Measurements from ENCODE around the gene NAALADL2. TPM values are rescaled to one million over a fixed set of nuclear protein-coding genes. Genes with fewer than 3 reads are reported as not detected.

NAALADL2 gene
- total RNA-seq, 6 donors from 2014 or later, result 4.4 to 12.6 (median 6.3) TPM

GRCh38 chr3:174863488-174863887 is 4.4 kb downstream of the NAALADL2 start:
- ATAC-seq (ENCODE audit: low FRiP score in 2 of 2), result no peak
- Histone ChIP-seq H3K27ac (no peak overlapping the region), H3K4me3 (no peak overlapping the region), H3K36me3 (no peaks in the 10 kb centered on the region), H3K9me3 (no peaks in the 10 kb centered on the region), H3K27me3 (no peaks in the 10 kb centered on the region), H3K4me1 (peaks cover 0 to 3% (median 0%) of the 10 kb centered on the region in 4 donors)
- no peak for DNase-seq
- TF ChIP-seq EP300 (IDR thresholded peaks at IDR 0.05) (no peak), CTCF (IDR thresholded peaks at IDR 0.05) (no peak), POLR2AphosphoS5 (IDR thresholded peaks at IDR 0.05) (no peak), POLR2A (IDR thresholded peaks at IDR 0.05) (no peak)

- Histone ChIP-seq H3K36me3 (no peaks in the 10 kb centered on the region), H3K4me3 (no peak overlapping the region), H3K4me1 (peaks cover 0 to 3% (median 0%) of the 10 kb centered on the region in 4 donors), H3K27me3 (no peaks in the 10 kb centered on the region), H3K27ac (no peak overlapping the region), H3K9me3 (no peaks in the 10 kb centered on the region)
- WGBS, 2 donors, result 51 to 59% methylated on average over 7 of the region's 7 CpGs
- DNase-seq, result no peak
- peak in 1 of 2 donors; percentile 53 for ATAC-seq (ENCODE audit: low FRiP score in 2 of 2)
- TF ChIP-seq POLR2AphosphoS5 (IDR thresholded peaks at IDR 0.05) (no peak), POLR2A (IDR thresholded peaks at IDR 0.05) (no peak), CTCF (IDR thresholded peaks at IDR 0.05) (no peak), EP300 (IDR thresholded peaks at IDR 0.05) (no peak)
Measured at GRCh38 chr3:174869448-174869847, 10.3 kb downstream of the NAALADL2 start.

- TF ChIP-seq POLR2AphosphoS5 (IDR thresholded peaks at IDR 0.05) (no peak), CTCF (IDR thresholded peaks at IDR 0.05) (no peak), POLR2A (IDR thresholded peaks at IDR 0.05) (no peak), EP300 (IDR thresholded peaks at IDR 0.05) (no peak)
- Histone ChIP-seq H3K27me3 (no peaks in the 10 kb centered on the region), H3K4me3 (no peak overlapping the region), H3K4me1 (peaks cover 0 to 3% (median 0%) of the 10 kb centered on the region in 4 donors), H3K36me3 (no peaks in the 10 kb centered on the region), H3K9me3 (no peaks in the 10 kb centered on the region), H3K27ac (no peak overlapping the region)
- no peak for DNase-seq
- 65% methylated on average over 3 of the region's 3 CpGs for WGBS, 2 donors
- no peak for ATAC-seq (ENCODE audit: low FRiP score in 2 of 2)
Measured at GRCh38 chr3:174873832-174874657, 14.9 kb downstream of the NAALADL2 start.

- Histone ChIP-seq H3K4me1 (no peaks in the 10 kb centered on the region), H3K36me3 (no peaks in the 10 kb centered on the region), H3K9me3 (no peaks in the 10 kb centered on the region), H3K27ac (no peak overlapping the region), H3K27me3 (no peaks in the 10 kb centered on the region), H3K4me3 (no peak overlapping the region)
- DNase-seq (no peak), ATAC-seq (ENCODE audit: low FRiP score in 2 of 2) (no peak)
- TF ChIP-seq EP300 (IDR thresholded peaks at IDR 0.05) (no peak), POLR2AphosphoS5 (IDR thresholded peaks at IDR 0.05) (no peak), POLR2A (IDR thresholded peaks at IDR 0.05) (no peak), CTCF (IDR thresholded peaks at IDR 0.05) (no peak)
- 83 to 87% methylated on average over 6 of the region's 6 CpGs for WGBS, 2 donors
Measured at GRCh38 chr3:174882789-174883188, 23.7 kb downstream of the NAALADL2 start.

Measured in upper lobe of left lung (tissue), 6 donors.